ENCODE measurements around the gene SLC1A2.

DNA sequence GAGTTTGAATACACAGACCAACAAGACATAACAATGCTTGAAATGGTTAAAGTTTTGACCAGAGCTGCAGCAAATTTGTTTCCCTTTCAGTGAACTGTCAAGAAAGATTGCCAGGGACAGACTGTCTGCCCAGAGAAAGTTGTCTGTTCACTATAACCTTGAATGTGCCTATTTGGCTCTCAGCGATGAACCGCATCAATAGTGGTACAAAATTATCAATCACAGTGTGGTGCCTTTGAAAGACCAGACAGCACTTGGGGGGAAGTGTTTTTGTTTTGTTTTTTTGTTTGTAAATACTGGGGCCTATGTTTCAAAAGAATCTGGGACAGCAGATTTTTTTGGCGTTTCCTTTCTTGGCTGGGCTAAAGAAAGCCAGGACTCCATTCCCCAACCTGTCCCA is 157.3 kb downstream of the SLC1A2 start:
- TF ChIP-seq POLR2AphosphoS5 (IDR thresholded peaks at IDR 0.05; ENCODE audit: low read depth, low read length) (no peak), TAF1 (IDR thresholded peaks at IDR 0.05; ENCODE audit: borderline replicate concordance, low read depth, low read length) (no peak), POLR2A (IDR thresholded peaks at IDR 0.05; ENCODE audit: low read depth, low read length) (no peak)
